T-helper 2 cell (primary cell): ENCODE results near the gene SMURF2.
"Not testable (repeated sequence)": the region's sequence is repeated elsewhere in the genome, so short reads cannot be mapped to it uniquely, and the experiment has no call there.

ENCODE experiments used
- DNase-seq, 5 experiments: peaks; one replicate each; pipeline versions ENCODE4 v3.0.0 to v3.0.0-alpha.2; 2012 to 2022

The SMURF2 gene

DNA sequence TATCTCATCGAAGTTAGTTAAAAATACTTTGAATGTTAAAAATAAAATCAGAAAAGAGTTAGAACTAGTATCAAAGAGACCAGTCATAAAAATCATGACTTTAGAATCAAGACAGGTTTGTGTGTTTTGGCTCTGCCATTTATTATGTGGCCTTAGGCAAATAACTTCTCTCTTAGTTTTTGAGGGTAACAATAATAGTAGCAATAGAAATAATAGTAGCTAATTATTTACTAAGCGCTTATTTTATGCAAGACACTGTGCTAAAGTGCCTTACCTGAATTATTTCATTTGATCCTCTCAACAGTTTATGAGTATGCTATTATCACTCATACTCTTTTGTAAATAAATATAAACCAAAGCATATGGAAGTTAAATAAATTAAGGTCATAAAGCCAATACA is 77.0 kb downstream of the SMURF2 start:
- no peak for DNase-seq

DNA sequence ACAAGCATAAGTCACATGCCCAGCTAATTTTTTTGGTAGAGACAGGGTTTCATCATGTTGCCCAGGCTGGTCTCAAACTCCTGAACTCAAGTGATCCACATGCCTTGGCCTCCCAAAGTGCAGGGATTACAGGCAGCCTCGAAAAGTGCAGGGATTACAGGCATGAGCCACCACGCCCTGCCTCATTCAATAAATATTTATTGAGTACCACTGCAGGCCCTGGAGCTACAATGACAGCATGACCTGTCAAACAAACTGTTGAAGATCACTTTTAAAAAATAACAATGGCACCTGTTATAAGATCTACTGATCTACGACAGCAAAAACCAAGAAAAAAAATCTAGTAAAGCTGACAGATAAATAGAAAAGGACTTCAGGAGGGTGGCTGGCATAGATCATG is 79.1 kb downstream of the SMURF2 start:
- no peak for DNase-seq

DNA sequence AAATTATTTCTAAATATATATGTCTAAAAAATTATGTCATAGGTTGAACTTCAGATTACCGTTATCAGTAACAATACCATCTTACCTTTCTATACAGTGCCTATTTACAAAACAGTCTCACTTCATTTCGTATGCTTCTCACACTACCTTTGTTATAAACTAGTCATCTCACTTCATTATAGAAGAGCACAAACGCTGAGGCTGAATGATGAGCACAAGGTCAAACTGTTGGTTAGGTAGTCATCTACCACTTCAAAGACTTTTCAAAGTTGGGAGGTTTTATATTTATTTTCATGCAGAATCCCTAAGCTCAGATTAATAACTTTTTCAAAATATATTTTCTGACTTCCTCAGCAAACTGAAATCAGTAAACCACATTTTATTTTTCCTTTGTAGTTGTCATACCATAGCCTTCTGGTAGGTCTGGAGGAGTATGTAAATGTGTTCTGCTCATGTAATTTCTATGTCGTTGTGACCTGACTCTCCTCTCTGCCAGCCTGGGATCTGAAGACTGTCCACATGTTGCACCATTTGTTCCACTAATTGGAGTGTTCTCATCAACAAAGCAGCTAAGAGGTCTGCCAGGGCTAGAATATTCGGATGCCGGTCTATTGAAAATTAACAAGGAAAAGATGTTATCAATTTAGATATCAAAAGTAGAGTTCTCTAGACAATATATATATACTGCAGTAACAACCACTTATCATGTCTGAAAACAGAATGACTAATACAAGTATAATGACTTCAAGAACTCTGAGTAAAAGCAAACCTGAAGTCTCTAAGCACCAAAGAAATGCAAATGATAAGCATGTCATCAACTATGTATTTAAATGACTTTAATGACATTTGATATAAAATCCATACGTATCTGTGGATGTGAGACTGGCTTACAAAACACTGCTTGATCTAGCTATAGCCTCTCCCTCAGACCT is 81.5 kb downstream of the SMURF2 start:
- peak in 1 of 5 experiments; percentile 71 for DNase-seq

DNA sequence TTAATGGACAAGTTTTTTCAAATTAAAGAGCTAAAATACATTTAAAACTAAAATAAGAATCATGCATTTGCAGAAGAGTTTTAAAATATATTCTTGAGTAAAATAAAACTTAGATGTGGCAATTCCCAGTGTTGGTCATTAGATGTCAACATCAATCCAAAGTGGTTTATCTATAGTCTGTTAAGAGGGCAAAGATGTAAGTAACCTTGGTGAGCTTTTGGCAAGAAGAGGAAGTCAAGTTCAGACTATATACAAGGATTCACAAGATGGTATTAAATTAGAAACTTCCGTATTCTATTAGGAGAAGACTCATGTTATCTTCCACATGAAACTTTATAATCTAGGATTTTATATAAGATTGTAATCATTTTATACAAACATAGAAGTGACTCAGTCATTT is 82.2 kb downstream of the SMURF2 start:
- DNase-seq, result no peak

GRCh38 chr17:64577025-64577424 is 85.1 kb downstream of the SMURF2 start:
- not testable (repeated sequence) for DNase-seq

DNA sequence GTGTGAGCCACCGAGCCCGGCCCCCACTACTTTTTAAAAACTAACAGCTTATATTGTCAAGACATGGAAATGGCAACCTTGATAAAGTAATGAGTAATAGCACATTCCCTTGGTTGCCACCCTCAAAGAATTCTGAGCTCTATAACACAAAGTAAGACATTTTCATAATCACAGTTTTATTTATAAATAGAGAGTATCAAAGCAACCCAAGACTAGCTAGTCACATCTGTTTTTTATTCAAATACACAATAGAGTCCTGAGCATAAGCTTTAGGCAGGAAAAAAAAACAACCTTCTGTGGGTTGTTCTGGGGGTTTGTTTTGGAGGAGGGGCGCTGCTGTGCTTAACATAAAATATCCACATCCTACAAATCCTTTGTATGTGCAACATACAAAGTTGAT is 86.7 kb downstream of the SMURF2 start:
- DNase-seq, result no peak

GRCh38 chr17:64574646-64575045 is 87.5 kb downstream of the SMURF2 start:
- DNase-seq, result no peak

DNA sequence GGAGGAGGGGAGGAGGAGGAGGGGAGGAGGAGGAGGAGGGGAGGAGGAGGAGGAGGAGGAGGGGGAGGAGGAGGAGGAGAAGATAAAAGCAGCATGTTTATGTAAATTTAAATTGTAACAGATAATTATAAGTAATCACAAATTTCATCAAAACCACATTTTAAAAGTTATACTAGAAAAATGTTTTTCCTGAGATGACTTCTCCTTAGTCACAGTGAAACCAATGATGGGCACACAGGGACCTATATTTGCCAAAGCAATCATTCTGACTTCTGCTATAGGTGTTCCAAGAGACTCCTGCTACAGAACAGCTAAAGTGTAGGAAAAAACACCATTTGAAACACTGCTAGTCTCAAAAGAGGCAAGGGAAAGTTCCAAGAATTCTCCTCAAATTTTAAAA is 88.9 kb downstream of the SMURF2 start:
- DNase-seq, result peak in 1 of 5 experiments; percentile 75

GRCh38 chr17:64572682-64573154 is 89.4 kb downstream of the SMURF2 start:
- peak in 1 of 5 experiments; percentile 85 for DNase-seq

DNA sequence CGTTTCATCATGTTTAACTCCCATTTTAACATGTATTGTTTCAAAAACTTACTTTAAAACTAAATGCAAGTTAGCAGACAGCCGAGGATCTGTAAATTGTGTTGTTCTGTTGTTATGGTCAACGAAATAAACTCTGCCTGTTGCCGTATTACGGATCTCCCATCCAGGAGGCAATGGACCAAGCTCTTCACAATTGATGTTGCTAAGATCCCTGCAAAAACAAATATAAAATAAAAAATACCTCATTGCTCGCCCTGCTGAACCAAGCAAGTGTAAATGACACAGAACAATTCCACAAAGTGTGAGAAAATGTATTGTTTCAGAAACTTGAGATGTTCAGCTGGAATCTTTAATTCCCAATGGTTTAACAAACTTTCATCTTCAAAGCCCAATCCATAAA is 90.4 kb downstream of the SMURF2 start:
- DNase-seq, result no peak

DNA sequence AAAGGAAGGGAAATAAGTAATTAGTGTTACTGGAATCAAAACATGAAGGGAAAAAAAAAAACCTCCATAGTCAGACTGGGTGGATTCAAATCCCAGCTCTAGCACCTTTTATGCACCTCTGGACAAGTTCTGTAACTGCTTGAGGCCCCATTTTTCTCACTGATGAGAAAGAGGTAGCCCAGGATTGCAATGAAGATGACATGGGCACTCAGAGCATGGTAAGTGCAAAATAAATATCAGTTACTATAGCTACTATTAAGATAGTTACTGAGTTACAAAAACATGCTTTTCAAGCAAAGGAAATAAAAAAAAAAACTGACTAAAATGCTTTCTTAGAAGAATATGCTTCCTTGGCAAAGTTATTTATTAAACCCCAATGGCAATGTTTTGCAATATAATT is 96.5 kb downstream of the SMURF2 start:
- DNase-seq, result no peak

DNA sequence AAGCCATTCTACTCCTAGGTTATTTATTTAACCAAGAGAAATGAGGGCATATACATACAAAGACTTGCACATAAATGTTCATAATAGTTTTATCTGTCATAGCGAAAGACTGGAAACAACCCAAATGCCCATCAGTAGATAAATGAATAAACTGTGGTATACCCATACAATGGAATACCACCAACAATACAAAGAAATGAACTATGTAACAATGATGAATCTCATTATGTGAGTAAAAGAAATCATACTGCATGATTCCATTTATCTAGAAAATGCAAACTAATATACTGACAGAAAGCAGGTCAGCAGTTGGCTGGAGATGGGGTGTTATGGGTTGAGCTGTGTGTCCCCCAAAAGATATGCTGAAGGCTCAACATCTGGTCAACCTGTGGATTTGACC is 98.0 kb downstream of the SMURF2 start:
- DNase-seq, result peak in 1 of 5 experiments; percentile 18

- DNase-seq, result no peak
Measured at GRCh38 chr17:64555281-64555680, 106.8 kb downstream of the SMURF2 start.

DNA sequence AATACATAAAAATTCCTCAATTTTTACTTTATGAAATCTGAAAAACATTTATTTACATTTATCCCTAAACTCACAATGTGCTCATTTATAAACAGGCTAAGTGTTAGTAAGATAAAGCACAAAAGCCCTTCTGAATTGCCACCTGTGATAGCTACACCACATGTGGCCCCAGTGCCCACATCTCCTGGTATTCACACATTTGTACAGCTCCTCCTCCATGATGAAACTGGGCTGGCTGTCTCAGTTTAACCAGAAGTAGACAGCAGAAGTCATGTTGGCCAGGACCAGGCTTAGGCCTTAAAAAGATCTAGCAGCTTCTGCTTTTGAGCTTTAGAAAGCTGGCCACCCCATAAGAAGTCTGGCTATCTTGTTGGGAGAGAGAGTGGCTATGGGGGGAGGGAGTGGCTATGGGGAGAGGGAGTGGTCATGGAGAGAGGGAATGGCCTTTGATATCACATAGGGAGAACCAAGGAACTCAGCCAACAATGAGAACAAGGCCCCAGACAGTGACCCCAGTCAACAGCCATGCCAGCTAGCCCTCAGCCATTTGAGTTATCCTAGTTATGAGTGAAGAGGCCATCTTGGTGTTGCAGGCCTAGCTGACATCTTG is 108.0 kb downstream of the SMURF2 start:
- no peak for DNase-seq

GRCh38 chr17:64551461-64551860 is 110.6 kb downstream of the SMURF2 start:
- DNase-seq, result no peak

- no peak for DNase-seq
Measured at GRCh38 chr17:64547319-64547718, 114.8 kb downstream of the SMURF2 start.

DNA sequence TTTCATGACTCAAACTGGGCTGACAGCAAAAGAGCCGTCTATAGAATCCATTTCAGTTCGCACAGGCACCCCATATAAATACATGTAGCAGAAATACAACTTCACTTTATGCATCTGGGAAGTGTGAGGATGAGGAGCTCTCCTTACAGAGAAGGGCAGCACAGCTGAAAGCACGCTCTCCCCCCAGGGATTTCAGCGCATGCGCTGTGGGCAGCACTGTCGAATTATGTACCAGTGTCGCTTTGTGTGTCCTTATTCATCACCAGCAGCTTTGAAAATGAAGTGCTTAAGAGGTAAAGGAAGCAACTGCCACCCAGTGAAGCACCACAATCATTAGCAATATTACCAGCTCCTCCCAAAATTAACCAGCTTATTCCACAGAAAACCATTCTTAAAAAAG is 115.4 kb downstream of the SMURF2 start:
- no peak for DNase-seq

- DNase-seq, result no peak
Measured at GRCh38 chr17:64544742-64545141, 117.4 kb downstream of the SMURF2 start.

- no peak for DNase-seq
Measured at GRCh38 chr17:64540118-64540776, 121.9 kb downstream of the SMURF2 start.

- DNase-seq, result no peak
Measured at GRCh38 chr17:64538508-64539130, 123.5 kb downstream of the SMURF2 start.

GRCh38 chr17:64537488-64537887 is 124.6 kb downstream of the SMURF2 start:
- no peak for DNase-seq

GRCh38 chr17:64536913-64537312 is 125.2 kb downstream of the SMURF2 start:
- DNase-seq, result no peak

- DNase-seq, result peak in 1 of 5 experiments; percentile 12
Measured at GRCh38 chr17:64535357-64535756, 126.8 kb downstream of the SMURF2 start.
